H1 (cell line): Measurements from ENCODE around the gene VEGFD. TPM values are rescaled to one million over a fixed set of nuclear protein-coding genes. Genes with fewer than 3 reads are reported as not detected.

Experiments
- CTCF ChIA-PET: fragments of 300-600 bp; sonication (Branson Sonifier 250); formaldehyde crosslinking; loops from one replicate; lab custom pipeline; 2021; ENCODE audit not compliant: partially characterized antibody; lab: Charles Lee
- POLR2A ChIA-PET: fragments of 300-600 bp; sonication (Branson Sonifier 250); formaldehyde crosslinking; loops from one replicate; lab custom pipeline; 2021; ENCODE audit warnings: inconsistent platforms; ENCODE audit not compliant: partially characterized antibody; lab: Charles Lee
- DNase-seq, 2 experiments: peaks; one replicate each; pipeline versions ENCODE4 v3.0.0 to v3.0.0-alpha.2; 2010 to 2022; ENCODE audit warnings: low spot score in 2 of 2, low read depth in 1 of 2, mixed read lengths in 1 of 2
- FAIRE-seq: peaks from 2 replicates; lab custom pipeline; 2011; peaks lifted over from hg19 to GRCh38; lab: Jason Lieb, UNC
- H2AFZ ChIP-seq: 2 replicates; pipeline ENCODE4 v1.8.1; 2012; ENCODE audit warnings: low read length, inconsistent platforms
- H2AK5ac ChIP-seq: 2 replicates; pipeline ENCODE4 v1.6.1; 2013; ENCODE audit warnings: low read depth, low read length
- H2BK120ac ChIP-seq: replicated peaks from 2 replicates; pipeline ENCODE3; 2013; ENCODE audit warnings: low read depth, low read length, inconsistent platforms
- H2BK12ac ChIP-seq: 2 replicates; pipeline ENCODE4 v1.6.1; 2013; ENCODE audit warnings: low read depth, low read length
- H2BK15ac ChIP-seq: 2 replicates; pipeline ENCODE4 v1.6.1; 2013; ENCODE audit warnings: low read length
- H2BK20ac ChIP-seq: 2 replicates; pipeline ENCODE4 v1.6.1; 2013; ENCODE audit warnings: low read length
- H2BK5ac ChIP-seq: 2 replicates; pipeline ENCODE4 v1.6.1; 2013; ENCODE audit warnings: low read depth, low read length
- H3K14ac ChIP-seq: 2 replicates; pipeline ENCODE4 v1.6.1; 2013; ENCODE audit warnings: inconsistent platforms; ENCODE audit not compliant: insufficient read length
- H3K18ac ChIP-seq: 2 replicates; pipeline ENCODE4 v1.6.1; 2013; ENCODE audit warnings: low read length; ENCODE audit errors: extremely low read depth
- H3K23ac ChIP-seq: 2 replicates; pipeline ENCODE4 v1.6.1; 2013; ENCODE audit warnings: inconsistent platforms; ENCODE audit not compliant: insufficient read length
- H3K23me2 ChIP-seq: 2 replicates; pipeline ENCODE4 v1.6.1; 2013; ENCODE audit warnings: low read depth, low read length
- H3K27ac ChIP-seq: 2 replicates; pipeline ENCODE4 v1.6.1; 2011; ENCODE audit warnings: low read depth, low read length, inconsistent platforms
- H3K27me3 ChIP-seq, 4 experiments: replicated peaks in 1 of 4; 1 replicate in 1 of 4; 2 replicates in 3 of 4; pipeline versions ENCODE4 v1.6.1 to v1.8.1; 2011 to 2013; ENCODE audit warnings: low read length in 3 of 4, mild to moderate bottlenecking in 3 of 4, inconsistent platforms in 2 of 4, mixed read lengths in 2 of 4, moderate library complexity in 1 of 4; ENCODE audit not compliant: control insufficient read depth in 3 of 4, insufficient read depth in 3 of 4; ENCODE audit errors: extremely low read depth in 1 of 4
- H3K36me3 ChIP-seq, 4 experiments: 2 replicates each; pipeline versions ENCODE4 v1.6.1 to v1.8.1; 2011 to 2013; ENCODE audit warnings: mild to moderate bottlenecking in 4 of 4, low read length in 3 of 4, moderate library complexity in 2 of 4, control low read depth in 1 of 4, inconsistent platforms in 1 of 4; ENCODE audit not compliant: insufficient read depth in 4 of 4, control insufficient read depth in 2 of 4
- H3K4ac ChIP-seq: replicated peaks from 2 replicates; pipeline ENCODE3; 2013; ENCODE audit warnings: low read length, low read depth, mixed read lengths, inconsistent platforms; ENCODE audit not compliant: insufficient read length
- H3K4me1 ChIP-seq, 4 experiments: replicated peaks in 1 of 4; 1 replicate in 1 of 4; 2 replicates in 3 of 4; pipeline versions ENCODE4 v1.6.1 to v1.8.1; 2011 to 2013; ENCODE audit warnings: low read length in 3 of 4, inconsistent platforms in 2 of 4, mixed read lengths in 1 of 4; ENCODE audit not compliant: insufficient read depth in 4 of 4, control insufficient read depth in 3 of 4
- H3K4me2 ChIP-seq, 2 experiments: 2 replicates each; pipeline versions ENCODE4 v1.6.1 to v1.8.1; 2011 to 2013; ENCODE audit warnings: low read depth in 2 of 2, low read length in 2 of 2, control low read depth in 1 of 2, inconsistent platforms in 1 of 2, mild to moderate bottlenecking in 1 of 2; ENCODE audit not compliant: insufficient read depth in 1 of 2
- H3K4me3 ChIP-seq, 4 experiments: fragments of 200-600, 300-600 bp in 1 of 4; sonication (generic), shearing (Covaris generic), sonication (Bioruptor Twin) in 1 of 4; 2 replicates each; pipeline versions ENCODE4 v1.5.1 to v1.8.1; 2011 to 2016; ENCODE audit warnings: low read length in 4 of 4, low read depth in 3 of 4, control low read depth in 2 of 4, inconsistent platforms in 2 of 4, mild to moderate bottlenecking in 2 of 4, mixed read lengths in 1 of 4, moderate library complexity in 1 of 4; ENCODE audit not compliant: insufficient read depth in 2 of 4; ENCODE audit errors: extremely low read depth in 1 of 4
- H3K56ac ChIP-seq: replicated peaks from 2 replicates; pipeline ENCODE3; 2013; ENCODE audit warnings: low read depth, mild to moderate bottlenecking, mixed read lengths, low read length, inconsistent platforms; ENCODE audit not compliant: insufficient read length
- H3K79me1 ChIP-seq: 2 replicates; pipeline ENCODE4 v1.6.1; 2013; ENCODE audit warnings: low read depth, low read length, control low read depth
- H3K79me2 ChIP-seq, 2 experiments: 2 replicates each; pipeline versions ENCODE4 v1.6.1 to v1.8.1; 2012 to 2013; ENCODE audit warnings: low read length in 2 of 2, mild to moderate bottlenecking in 2 of 2, inconsistent platforms in 1 of 2; ENCODE audit not compliant: insufficient read depth in 2 of 2, control insufficient read depth in 1 of 2
- H3K9ac ChIP-seq, 4 experiments: replicated peaks in 1 of 4; 1 replicate in 1 of 4; 2 replicates in 3 of 4; pipeline versions ENCODE4 v1.6.1 to v1.8.1; 2011 to 2013; ENCODE audit warnings: low read depth in 3 of 4, low read length in 3 of 4, control low read depth in 2 of 4, mild to moderate bottlenecking in 2 of 4, moderate library complexity in 2 of 4, inconsistent platforms in 1 of 4; ENCODE audit errors: extremely low read depth in 1 of 4
- H3K9me3 ChIP-seq, 2 experiments: 2 replicates each; pipeline versions ENCODE4 v1.6.1 to v1.8.1; 2012 to 2013; ENCODE audit warnings: mild to moderate bottlenecking in 2 of 2, moderate library complexity in 2 of 2, control low read depth in 1 of 2, inconsistent platforms in 1 of 2, low read depth in 1 of 2, low read length in 1 of 2, mixed read lengths in 1 of 2; ENCODE audit not compliant: insufficient read depth in 2 of 2
- H4K20me1 ChIP-seq, 2 experiments: replicated peaks in 1 of 2; 2 replicates each; pipeline versions ENCODE3 to v1.8.1; 2011 to 2013; ENCODE audit warnings: inconsistent platforms in 2 of 2, low read length in 2 of 2, mild to moderate bottlenecking in 1 of 2; ENCODE audit not compliant: insufficient read depth in 2 of 2, control insufficient read depth in 1 of 2
- H4K5ac ChIP-seq: 2 replicates; pipeline ENCODE4 v1.6.1; 2013; ENCODE audit warnings: low read length, low read depth, mixed read lengths, inconsistent platforms; ENCODE audit not compliant: insufficient read length
- H4K8ac ChIP-seq: 2 replicates; pipeline ENCODE4 v1.8.0; 2013; ENCODE audit warnings: mild to moderate bottlenecking, moderate library complexity, low read length, inconsistent platforms; ENCODE audit not compliant: insufficient read depth; ENCODE audit errors: extremely low read depth
- H4K91ac ChIP-seq: replicated peaks from 2 replicates; pipeline ENCODE3; 2013; ENCODE audit warnings: low read length, mixed read lengths, inconsistent platforms; ENCODE audit not compliant: insufficient read length
- CBX5 ChIP-seq: fragments of 300-800, 300-1000 bp; sonication (generic); IDR thresholded peaks from 2 replicates; pipeline ENCODE4 v1.7.1; 2016; ENCODE audit warnings: antibody characterized with exemption, low read length, low read depth
- EZH2 ChIP-seq: fragments of 200-600 bp; sonication (generic); IDR thresholded peaks from 2 replicates; pipeline ENCODE4 v1.7.1; 2012; ENCODE audit warnings: low read depth, mild to moderate bottlenecking, moderate library complexity, low read length, inconsistent platforms; ENCODE audit not compliant: severe bottlenecking
- GTF2F1 ChIP-seq: IDR thresholded peaks from 2 replicates; pipeline ENCODE4 v1.6.1; 2012; ENCODE audit warnings: low read depth, low read length, improper control_type of control experiment, borderline replicate concordance
- KDM4A ChIP-seq: IDR thresholded peaks from one replicate; pipeline ENCODE4 v1.7.1; 2012; ENCODE audit warnings: low read depth, mild to moderate bottlenecking, moderate library complexity, low read length, inconsistent platforms; ENCODE audit not compliant: severe bottlenecking
- MAFK ChIP-seq: IDR thresholded peaks from 2 replicates; pipeline ENCODE4 v1.6.1; 2012; ENCODE audit warnings: low read depth, mild to moderate bottlenecking, improper control_type of control experiment, low read length
- SIN3A ChIP-seq, 2 experiments: IDR thresholded peaks in 1 of 2; conservative IDR thresholded peaks in 1 of 2; 2 replicates each; pipeline ENCODE4 v1.6.1; 2011 to 2012; ENCODE audit warnings: low read length in 2 of 2, improper control_type of control experiment in 1 of 2, low read depth in 1 of 2, mild to moderate bottlenecking in 1 of 2
- SIRT6 ChIP-seq: IDR thresholded peaks from one replicate; pipeline ENCODE4 v1.7.1; 2012; ENCODE audit warnings: low read length, inconsistent platforms
- SP1 ChIP-seq: IDR thresholded peaks from 2 replicates; pipeline ENCODE4 v1.6.1; 2011; ENCODE audit warnings: low read depth, low read length
- TCF12 ChIP-seq: IDR thresholded peaks from 2 replicates; pipeline ENCODE4 v1.6.1; 2011; ENCODE audit warnings: low read depth, mild to moderate bottlenecking, low read length
- TEAD4 ChIP-seq: IDR thresholded peaks from 2 replicates; pipeline ENCODE4 v1.6.1; 2012; ENCODE audit warnings: low read depth, low read length, inconsistent platforms, mixed read lengths
- USF2 ChIP-seq: IDR thresholded peaks from 2 replicates; pipeline ENCODE4 v1.6.1; 2011; ENCODE audit warnings: low read length, improper control_type of control experiment
- WGBS, 2 experiments: shearing (Covaris generic) in 1 of 2; methylation state at CpG; one replicate each; pipeline versions ENCODE4 v1.1.6 to v1.1.7; 2013 to 2015; ENCODE audit warnings: low lambda C conversion rate in 2 of 2, mixed read lengths in 2 of 2, inconsistent platforms in 1 of 2, low coverage in 1 of 2, missing lambda C conversion rate in 1 of 2; ENCODE audit not compliant: insufficient replicate concordance in 2 of 2, insufficient coverage in 1 of 2, insufficient read length in 1 of 2; ENCODE audit errors: extremely low coverage in 1 of 2, missing lambda C conversion rate in 1 of 2; 5-methylcytosine and 5-hydroxymethylcytosine counted together
- polyA plus RNA-seq, 7 experiments: library from polyadenylated mRNA; depleted of rRNA in 3 of 7; stranded (reverse) in 5 of 7; unstranded in 2 of 7; fragments of >200 nt in 5 of 7; fragments of 200-250 nt in 2 of 7; gene quantifications; 1 replicate in 5 of 7; 2 replicates in 1 of 7; 4 replicates in 1 of 7; pipeline versions ENCODE4 v1.2.1 to v1.2.3, GENCODE V29; 2011 to 2013; ENCODE audit warnings: missing spikeins in 2 of 7, mixed read lengths in 2 of 7
- total RNA-seq: library from RNA; stranded (reverse); fragmentation: NEBNext Ultra II Directional; extraction: Animal tissue kit (Norgen Biotek cat#: 25700); gene quantifications from 2 replicates; pipeline ENCODE4 v1.2.1, GENCODE V29; 2021
- TF ChIP-seq, protein P1 (sequence below): IDR thresholded peaks from 2 replicates; pipeline ENCODE4 v1.6.1; 2012; ENCODE audit warnings: inconsistent platforms

Gene VEGFD
- total and polyA plus RNA-seq, 2 of the 8 experiments (the other 6 are each of a cell fraction or from before 2014, with no cell fraction given): 0.06 TPM; not detected in 1

DNA sequence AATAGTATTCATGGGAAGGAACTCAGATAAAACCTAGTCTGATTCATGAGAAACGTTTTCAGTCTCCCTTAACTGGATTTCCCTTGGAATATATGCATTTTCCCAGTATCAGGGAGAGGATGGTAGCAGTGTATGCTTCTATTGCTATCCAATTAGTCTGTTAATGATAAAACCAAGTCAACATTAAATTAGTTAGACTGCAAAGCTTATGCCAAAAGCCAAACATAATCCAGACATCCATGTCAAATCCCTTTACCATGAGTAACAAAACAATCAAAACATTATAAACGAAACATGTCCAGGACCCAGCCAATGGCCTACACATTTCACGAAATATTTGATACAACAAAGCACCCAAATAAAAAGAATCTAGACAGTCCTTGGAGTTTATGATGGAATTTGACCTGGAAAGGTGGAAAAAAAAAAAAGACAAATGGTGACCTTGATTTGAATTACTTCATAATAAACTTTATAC lies 34.5 kb upstream of the VEGFD start:
- no peak for FAIRE-seq
- WGBS, 2 experiments: 90% methylated on average over 3 of the region's 3 CpGs; no CpG with 5 or more reads in 1 of the 2 experiments
- DNase-seq: no peak
- TF ChIP-seq GTF2F1: no peak
- no peak for TF ChIP-seq MAFK
- TF ChIP-seq USF2: no peak
- TF ChIP-seq TCF12: no peak
- no peak for TF ChIP-seq KDM4A
- no peak for TF ChIP-seq SP1
- TF ChIP-seq, protein P1, sequence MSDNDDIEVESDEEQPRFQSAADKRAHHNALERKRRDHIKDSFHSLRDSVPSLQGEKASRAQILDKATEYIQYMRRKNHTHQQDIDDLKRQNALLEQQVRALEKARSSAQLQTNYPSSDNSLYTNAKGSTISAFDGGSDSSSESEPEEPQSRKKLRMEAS: no peak
- no peak for TF ChIP-seq SIN3A (conservative IDR thresholded peaks at IDR 0.05 in 1 of 2, IDR thresholded peaks at IDR 0.05 in 1 of 2; ENCODE audit: low read depth in 1 of 2, low read length in 2 of 2)
- no peak for TF ChIP-seq TEAD4
- no peak for TF ChIP-seq SIRT6
- TF ChIP-seq CBX5: no peak
- TF ChIP-seq EZH2: no peak

More for the DNA sequence above, 34.5 kb upstream of the VEGFD start:
- H2BK12ac ChIP-seq: no peak overlapping the region
- no peak overlapping the region for H3K56ac ChIP-seq
- no peak overlapping the region for H3K9ac ChIP-seq
- H3K4me3 ChIP-seq: no peak overlapping the region
- H2BK5ac ChIP-seq: no peak overlapping the region
- no peak overlapping the region for H3K18ac ChIP-seq
- ChIA-PET POLR2A (no interaction called here), CTCF (no interaction called here)
- no peak overlapping the region for H4K5ac ChIP-seq
- H3K36me3 ChIP-seq: no peaks in the 10 kb centered on the region
- H4K20me1 ChIP-seq: no peaks in the 10 kb centered on the region
- H2BK120ac ChIP-seq: no peak overlapping the region
- H3K4me2 ChIP-seq: no peak overlapping the region
- no peak overlapping the region for H2AFZ ChIP-seq
- H3K14ac ChIP-seq: no peak overlapping the region
- no peak overlapping the region for H3K4ac ChIP-seq
- H3K79me2 ChIP-seq: no peaks in the 10 kb centered on the region
- H2BK15ac ChIP-seq: no peak overlapping the region
- no peak overlapping the region for H2AK5ac ChIP-seq
- H3K27ac ChIP-seq: no peak overlapping the region
- no peaks in the 10 kb centered on the region for H3K23me2 ChIP-seq
- no peaks in the 10 kb centered on the region for H3K27me3 ChIP-seq
- no peak overlapping the region for H3K23ac ChIP-seq
- no peaks in the 10 kb centered on the region for H3K79me1 ChIP-seq
- no peak overlapping the region for H4K8ac ChIP-seq
- no peak overlapping the region for H2BK20ac ChIP-seq
- H3K4me1 ChIP-seq: no peaks in the 10 kb centered on the region
- no peak overlapping the region for H4K91ac ChIP-seq
- H3K9me3 ChIP-seq: no peaks in the 10 kb centered on the region
